22Rv1 (cell line): ENCODE results near the gene RMND5B.
"Not testable (repeated sequence)": the region's sequence is repeated elsewhere in the genome, so short reads cannot be mapped to it uniquely, and the experiment has no call there.

Experiments used
- ZFX ChIP-seq: fragments of 450-650 bp; IDR thresholded peaks from 2 replicates; pipeline ENCODE4 v1.6.1; 2017; ENCODE audit warnings: antibody characterized with exemption, borderline replicate concordance
- TF ChIP-seq, protein P1 (sequence below): fragments of 450-650 bp; IDR thresholded peaks from 2 replicates; pipeline ENCODE4 v1.5.1; 2017; ENCODE audit warnings: mild to moderate bottlenecking

DNA sequence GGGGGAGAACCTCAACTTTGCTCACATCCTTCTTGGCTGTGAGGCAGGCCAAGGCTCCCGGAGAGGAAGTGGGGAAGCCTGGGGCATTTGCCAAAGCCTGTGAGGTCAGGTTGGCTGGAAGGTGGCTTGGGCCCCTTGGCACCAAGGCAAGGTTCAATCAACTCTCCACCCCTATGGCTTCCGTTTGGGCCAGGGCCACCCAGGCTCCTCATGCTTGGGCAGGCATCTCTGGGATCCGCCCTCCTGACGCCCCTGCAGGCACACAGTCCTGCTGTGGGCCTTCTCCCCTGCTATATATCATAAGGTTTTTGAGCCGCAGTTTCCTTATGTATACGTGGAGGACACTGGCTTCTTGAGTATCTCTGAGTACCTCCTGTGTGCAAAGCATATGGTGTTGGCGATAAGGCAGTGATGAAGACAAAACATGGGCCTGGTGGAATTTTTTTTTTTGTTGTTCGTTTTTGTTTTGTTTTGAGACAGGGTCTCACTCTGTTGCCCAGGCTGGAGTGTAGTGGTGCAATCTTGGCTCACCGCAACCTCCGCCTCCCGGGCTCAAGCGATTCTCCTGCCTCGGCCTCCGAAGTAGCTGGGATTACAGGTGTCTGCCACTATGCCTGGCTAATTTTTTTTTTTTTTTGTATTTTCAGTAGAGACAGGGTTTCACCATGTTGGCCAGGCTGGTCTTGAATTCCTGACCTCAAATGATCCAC is 3.4 kb upstream of the RMND5B start:
- TF ChIP-seq, protein P1, sequence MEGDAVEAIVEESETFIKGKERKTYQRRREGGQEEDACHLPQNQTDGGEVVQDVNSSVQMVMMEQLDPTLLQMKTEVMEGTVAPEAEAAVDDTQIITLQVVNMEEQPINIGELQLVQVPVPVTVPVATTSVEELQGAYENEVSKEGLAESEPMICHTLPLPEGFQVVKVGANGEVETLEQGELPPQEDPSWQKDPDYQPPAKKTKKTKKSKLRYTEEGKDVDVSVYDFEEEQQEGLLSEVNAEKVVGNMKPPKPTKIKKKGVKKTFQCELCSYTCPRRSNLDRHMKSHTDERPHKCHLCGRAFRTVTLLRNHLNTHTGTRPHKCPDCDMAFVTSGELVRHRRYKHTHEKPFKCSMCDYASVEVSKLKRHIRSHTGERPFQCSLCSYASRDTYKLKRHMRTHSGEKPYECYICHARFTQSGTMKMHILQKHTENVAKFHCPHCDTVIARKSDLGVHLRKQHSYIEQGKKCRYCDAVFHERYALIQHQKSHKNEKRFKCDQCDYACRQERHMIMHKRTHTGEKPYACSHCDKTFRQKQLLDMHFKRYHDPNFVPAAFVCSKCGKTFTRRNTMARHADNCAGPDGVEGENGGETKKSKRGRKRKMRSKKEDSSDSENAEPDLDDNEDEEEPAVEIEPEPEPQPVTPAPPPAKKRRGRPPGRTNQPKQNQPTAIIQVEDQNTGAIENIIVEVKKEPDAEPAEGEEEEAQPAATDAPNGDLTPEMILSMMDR: not testable (repeated sequence)
- TF ChIP-seq ZFX: not testable (repeated sequence)
